ENCODE data around the gene B3GALT5.

GRCh38 chr21:39668369-39668768, 55.6 kb downstream of the B3GALT5 start:
- TF ChIP-seq EZH2 (IDR thresholded peaks at IDR 0.05; ENCODE audit: borderline replicate concordance, insufficient read depth, low read depth, low read length, poor library complexity, severe bottlenecking), result no peak
- no peak for TF ChIP-seq CTCF (IDR thresholded peaks at IDR 0.05)

All from B cell (primary cell).